Pericardium fibroblast (primary cell): Measurements from ENCODE around the gene P2RY12. TPM values are rescaled to one million over a fixed set of nuclear protein-coding genes. Genes with fewer than 3 reads are reported as not detected.

ENCODE experiments used
- total RNA-seq: library from RNA; depleted of rRNA; stranded (reverse); fragments of >200 nt; gene quantifications from 2 replicates; pipeline ENCODE4 v1.2.3, GENCODE V29; 2015

The P2RY12 gene
- total RNA-seq = 0.26 and 1.1 TPM in 2 replicates

DNA sequence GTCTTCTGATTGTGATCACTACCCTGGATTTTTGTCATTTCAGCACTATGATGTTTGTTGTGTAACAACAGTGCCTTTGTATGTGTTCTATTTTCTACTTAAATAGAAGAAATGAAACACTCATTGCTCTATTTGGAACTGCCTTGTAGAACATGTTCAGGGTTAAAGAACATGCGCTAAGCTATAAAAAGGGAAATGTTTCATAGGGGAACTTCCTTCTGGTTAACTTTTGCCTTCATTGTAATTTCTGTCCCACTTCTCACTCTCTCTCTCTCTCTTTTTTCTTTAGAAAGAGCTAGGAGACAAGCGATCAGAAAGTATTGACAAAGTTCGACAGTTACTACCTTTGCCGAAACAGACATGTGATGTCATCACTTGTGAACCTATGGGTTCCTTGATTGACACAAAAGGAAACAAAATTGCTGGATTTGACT is at the start of gene P2RY12:
TSS of gene P2RY12 (minus strand) at position 13 of the 434 bp plus-strand sequence. CDS start 45,908 bp downstream, outside the sequence.

DNA sequence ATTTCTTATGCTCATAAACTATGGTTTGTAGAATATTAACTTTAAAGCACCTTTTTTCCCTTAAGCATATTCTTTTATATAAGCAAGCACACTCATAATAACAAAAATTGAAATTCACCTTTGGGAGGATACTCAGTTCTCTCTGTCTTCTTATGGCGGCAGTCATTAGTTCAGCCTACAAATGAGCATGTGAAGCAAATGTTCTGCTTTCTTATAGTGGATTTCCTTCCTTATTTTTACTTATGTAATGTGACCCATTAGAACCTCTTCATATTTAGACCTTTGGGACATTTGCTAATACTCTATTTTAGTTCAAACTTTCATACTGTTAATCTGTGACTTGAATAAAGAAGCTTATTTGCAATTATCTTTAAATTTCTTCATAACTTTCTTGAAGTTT is 55.2 kb downstream of the P2RY12 start, which contains the start of gene P2RY13:
TSS of gene P2RY13 (minus strand) at position 187 of the 400 bp plus-strand sequence. CDS start at position 166, 21 bp downstream.

DNA sequence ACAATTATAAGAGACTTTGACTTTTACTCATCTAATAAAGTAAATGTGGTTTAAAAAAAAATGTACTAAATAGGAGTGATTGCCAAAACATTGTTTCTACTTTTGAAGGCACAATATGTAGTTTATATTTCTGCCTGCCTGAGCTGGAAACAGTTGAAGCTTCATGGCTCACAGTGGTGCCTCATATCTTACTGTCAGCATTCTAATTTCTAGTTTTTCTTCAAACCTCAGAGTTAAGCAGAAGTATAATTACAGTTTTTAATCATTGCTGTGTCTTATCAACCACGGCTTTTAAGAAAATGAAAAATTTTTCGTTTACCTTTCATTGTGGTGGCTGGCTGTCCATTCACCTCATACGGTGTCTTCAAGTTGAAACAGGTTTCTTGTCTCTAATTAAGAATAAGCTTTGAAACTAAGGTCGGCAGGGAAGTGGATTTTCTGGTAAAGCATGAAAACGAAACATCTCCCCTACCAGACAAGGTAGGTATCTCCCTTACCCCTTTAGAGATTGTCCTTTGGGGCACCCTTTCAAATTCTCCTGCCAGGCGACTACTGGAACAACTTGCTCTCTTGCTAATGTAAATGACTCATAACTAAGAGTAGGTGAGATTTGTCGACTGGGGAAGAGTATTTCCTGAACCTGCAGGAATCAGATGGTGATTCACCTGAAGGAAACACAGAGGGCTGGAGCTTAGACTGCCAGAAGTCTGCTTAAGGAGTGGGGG is 68.1 kb downstream of the P2RY12 start, which contains the start of gene GPR87:
TSS of gene GPR87 (minus strand) at position 554 of the 725 bp plus-strand sequence. CDS start 16,720 bp downstream, outside the sequence.

Other genes starting within 250 kb of the P2RY12 start
- gene GPR171, start 181.5 kb downstream of the P2RY12 start, total RNA-seq = not detected in 2 replicates
- not detected in 2 replicates for gene P2RY14, start 106.2 kb downstream of the P2RY12 start, total RNA-seq
- gene GPR87, start 67.9 kb downstream of the P2RY12 start, total RNA-seq = not detected in 2 replicates
- gene P2RY13, start 55.2 kb downstream of the P2RY12 start, total RNA-seq = not detected in 2 replicates
- 7.3 and 16.9 TPM in 2 replicates for gene IGSF10, start 76.3 kb upstream of the P2RY12 start, total RNA-seq